Stimulated activated naive CD8-positive, alpha-beta T cell treated with anti-CD3 and anti-CD28 coated beads, Interleukin-15, amount 100 ng/mL, for 72 hours (primary cell): ENCODE results near the gene PTGR2.
"Not testable (repeated sequence)": the region's sequence is repeated elsewhere in the genome, so short reads cannot be mapped to it uniquely, and the experiment has no call there.

Experiments
- ATAC-seq: fragments of 150-1000 bp; cut with Tn5 transposase; 2 replicates; pipeline ENCODE4 v1.10.0; 2021; ENCODE audit warnings: mild to moderate bottlenecking, moderate library complexity
- DNase-seq, 2 donors: peaks; one replicate each; pipeline ENCODE4 v3.0.0; 2021 to 2022
- H3K27ac Mint-ChIP-seq, 2 donors: one replicate each; pipeline ENCODE4 v1.8.0; 2022; ENCODE audit warnings: mild to moderate bottlenecking in 2 of 2, mixed read lengths in 2 of 2, moderate library complexity in 2 of 2
- H3K27me3 Mint-ChIP-seq: one replicate; pipeline ENCODE4 v1.8.0; 2022; ENCODE audit warnings: mixed read lengths
- H3K4me1 Mint-ChIP-seq: one replicate; pipeline ENCODE4 v1.8.0; 2022; ENCODE audit warnings: mild to moderate bottlenecking, mixed read lengths
- H3K4me3 Mint-ChIP-seq, 2 donors: one replicate each; pipeline ENCODE4 v1.8.0; 2022; ENCODE audit warnings: mild to moderate bottlenecking in 2 of 2, mixed read lengths in 2 of 2, moderate library complexity in 1 of 2
- H3K9me3 Mint-ChIP-seq, 2 donors: one replicate each; pipeline ENCODE4 v1.8.0; 2022; ENCODE audit warnings: mixed read lengths in 2 of 2

PTGR2 gene

GRCh38 chr14:73861073-73861472, 9.4 kb downstream of the PTGR2 start:
- H3K4me3 Mint-ChIP-seq, result no peak overlapping the region
- no peak overlapping the region for H3K27ac Mint-ChIP-seq
- no peak for DNase-seq
- ATAC-seq, result no peak
- H3K27me3 Mint-ChIP-seq, result no peaks in the 10 kb centered on the region
- no peaks in the 10 kb centered on the region for H3K4me1 Mint-ChIP-seq
- no peaks in the 10 kb centered on the region for H3K9me3 Mint-ChIP-seq

- Mint-ChIP-seq H3K9me3 (no peaks in the 10 kb centered on the region), H3K4me1 (no peaks in the 10 kb centered on the region), H3K4me3 (no peak overlapping the region), H3K27ac (no peak overlapping the region), H3K27me3 (no peaks in the 10 kb centered on the region)
- DNase-seq (no peak), ATAC-seq (no peak)
Observed at GRCh38 chr14:73862480-73862879, 10.8 kb downstream of the PTGR2 start.

GRCh38 chr14:73863209-73863608, 11.6 kb downstream of the PTGR2 start:
- H3K4me1 Mint-ChIP-seq, result no peaks in the 10 kb centered on the region
- H3K27ac Mint-ChIP-seq, result no peak overlapping the region
- ATAC-seq (no peak), DNase-seq (no peak)
- H3K4me3 Mint-ChIP-seq, result no peak overlapping the region
- H3K27me3 Mint-ChIP-seq, result no peaks in the 10 kb centered on the region
- H3K9me3 Mint-ChIP-seq, result no peaks in the 10 kb centered on the region

- no peaks in the 10 kb centered on the region for H3K4me1 Mint-ChIP-seq
- DNase-seq, result no peak
- no peak overlapping the region for H3K27ac Mint-ChIP-seq
- H3K27me3 Mint-ChIP-seq, result no peaks in the 10 kb centered on the region
- H3K9me3 Mint-ChIP-seq, result no peaks in the 10 kb centered on the region
- ATAC-seq, result no peak
- no peak overlapping the region for H3K4me3 Mint-ChIP-seq
Observed at GRCh38 chr14:73865534-73866113, 14.0 kb downstream of the PTGR2 start.

GRCh38 chr14:73869754-73870153, 18.1 kb downstream of the PTGR2 start:
- DNase-seq, H3K9me3 Mint-ChIP-seq, H3K4me1 Mint-ChIP-seq, H3K27me3 Mint-ChIP-seq, ATAC-seq, H3K27ac Mint-ChIP-seq, H3K4me3 Mint-ChIP-seq: not testable (repeated sequence)

- ATAC-seq (no peak), DNase-seq (no peak)
- no peaks in the 10 kb centered on the region for H3K9me3 Mint-ChIP-seq
- H3K4me3 Mint-ChIP-seq, result no peak overlapping the region
- H3K27ac Mint-ChIP-seq, result no peak overlapping the region
- H3K27me3 Mint-ChIP-seq, result no peaks in the 10 kb centered on the region
- no peaks in the 10 kb centered on the region for H3K4me1 Mint-ChIP-seq
Observed at GRCh38 chr14:73870525-73871235, 19.0 kb downstream of the PTGR2 start.

- ATAC-seq (no peak), DNase-seq (no peak)
- Mint-ChIP-seq H3K4me1 (no peaks in the 10 kb centered on the region), H3K27ac (no peak overlapping the region), H3K27me3 (no peaks in the 10 kb centered on the region), H3K9me3 (no peaks in the 10 kb centered on the region), H3K4me3 (no peak overlapping the region)
Observed at GRCh38 chr14:73873660-73874059, 22.0 kb downstream of the PTGR2 start.

- Mint-ChIP-seq H3K4me3 (no peak overlapping the region), H3K4me1 (no peaks in the 10 kb centered on the region), H3K9me3 (no peaks in the 10 kb centered on the region), H3K27ac (no peak overlapping the region), H3K27me3 (no peaks in the 10 kb centered on the region)
- no peak for ATAC-seq
- no peak for DNase-seq
Observed at GRCh38 chr14:73877790-73878189, 26.2 kb downstream of the PTGR2 start.

GRCh38 chr14:73878436-73878835, 26.8 kb downstream of the PTGR2 start:
- no peak for ATAC-seq
- no peak for DNase-seq
- H3K27ac Mint-ChIP-seq, result no peak overlapping the region
- H3K27me3 Mint-ChIP-seq, result no peaks in the 10 kb centered on the region
- H3K4me3 Mint-ChIP-seq, result no peak overlapping the region
- H3K9me3 Mint-ChIP-seq, result no peaks in the 10 kb centered on the region
- no peaks in the 10 kb centered on the region for H3K4me1 Mint-ChIP-seq

GRCh38 chr14:73879027-73879426, 27.4 kb downstream of the PTGR2 start:
- Mint-ChIP-seq H3K27ac (no peak overlapping the region), H3K9me3 (no peaks in the 10 kb centered on the region), H3K4me3 (no peak overlapping the region), H3K4me1 (no peaks in the 10 kb centered on the region), H3K27me3 (no peaks in the 10 kb centered on the region)
- ATAC-seq (no peak), DNase-seq (no peak)

- Mint-ChIP-seq H3K27ac (no peak overlapping the region), H3K27me3 (no peaks in the 10 kb centered on the region), H3K9me3 (no peaks in the 10 kb centered on the region), H3K4me1 (peaks cover 43% of the 10 kb centered on the region), H3K4me3 (peak overlapping the region; percentile 88 to 93)
- ATAC-seq (no peak), DNase-seq (no peak)
Observed at GRCh38 chr14:73884438-73885190, 33.0 kb downstream of the PTGR2 start.

GRCh38 chr14:73886449-73887317, 35.1 kb downstream of the PTGR2 start, which contains the start of gene ZNF410:
Gene ZNF410, plus strand, starts transcription at chr14:73886859. Its CDS starts 5,317 bp downstream, at chr14:73892176.
- Mint-ChIP-seq H3K27ac (peak within 1 kb of the TSS; percentile 98 to 99), H3K4me1 (peaks cover 50% of the 10 kb centered on the region), H3K4me3 (peak within 1 kb of the TSS; percentile 88 to 93), H3K27me3 (no peaks in the 10 kb centered on the region), H3K9me3 (no peaks in the 10 kb centered on the region)
- peak; percentile 100 for ATAC-seq
- peak; percentile 85 to 95 for DNase-seq

- peak overlapping the region; percentile 98 to 99 for H3K27ac Mint-ChIP-seq
- DNase-seq (no peak), ATAC-seq (no peak)
- H3K9me3 Mint-ChIP-seq, result no peaks in the 10 kb centered on the region
- H3K4me1 Mint-ChIP-seq, result peaks cover 50% of the 10 kb centered on the region
- H3K27me3 Mint-ChIP-seq, result no peaks in the 10 kb centered on the region
- peak overlapping the region; percentile 88 to 93 for H3K4me3 Mint-ChIP-seq
Observed at GRCh38 chr14:73887318-73887616, 35.6 kb downstream of the PTGR2 start.

GRCh38 chr14:73887694-73888459, 36.2 kb downstream of the PTGR2 start:
- no peak for DNase-seq
- peak overlapping the region; percentile 98 to 99 for H3K27ac Mint-ChIP-seq
- peak overlapping the region; percentile 88 to 93 for H3K4me3 Mint-ChIP-seq
- H3K4me1 Mint-ChIP-seq, result peaks cover 50% of the 10 kb centered on the region
- H3K9me3 Mint-ChIP-seq, result no peaks in the 10 kb centered on the region
- ATAC-seq, result no peak
- H3K27me3 Mint-ChIP-seq, result no peaks in the 10 kb centered on the region

GRCh38 chr14:73888460-73888725, 36.8 kb downstream of the PTGR2 start:
- peak overlapping the region; percentile 88 to 93 for H3K4me3 Mint-ChIP-seq

More at GRCh38 chr14:73888460-73888725, 36.8 kb downstream of the PTGR2 start:
- Mint-ChIP-seq H3K27ac (peak overlapping the region; percentile 79 to 98), H3K27me3 (no peaks in the 10 kb centered on the region), H3K4me1 (peaks cover 50% of the 10 kb centered on the region), H3K9me3 (no peaks in the 10 kb centered on the region)
- ATAC-seq (no peak), DNase-seq (no peak)
